OCI-LY7 (cell line): ENCODE measurements around the gene GNAL.

ENCODE experiments used
- CTCF ChIP-seq: fragments of 200-600 bp; sonication (generic); conservative IDR thresholded peaks from 2 replicates; pipeline ENCODE4 v1.5.1; 2014; ENCODE audit warnings: mild to moderate bottlenecking, antibody characterized with exemption, low read length, moderate library complexity, mixed read lengths
- EZH2phosphoT487 ChIP-seq: fragments of 200-600 bp; sonication (generic); IDR thresholded peaks from 2 replicates; pipeline ENCODE4 v1.6.1; 2018; ENCODE audit warnings: low read depth, borderline replicate concordance, mild to moderate bottlenecking, mixed run types, antibody characterized with exemption, low read length, moderate library complexity, mixed read lengths

GRCh38 chr18:11729556-11729955 lies 40.5 kb downstream of the GNAL start:
- TF ChIP-seq CTCF (no peak), EZH2phosphoT487 (no peak)
